Liver (tissue), 9 donors: ENCODE data around the gene STN1. TPM values are rescaled to one million over a fixed set of nuclear protein-coding genes. Genes with fewer than 3 reads are reported as not detected.

Experiments used
- DNase-seq: peaks from one replicate; pipeline ENCODE4 v3.0.0-alpha.2; 2017; ENCODE audit warnings: low spot score
- H3K27ac ChIP-seq, 2 donors: one replicate each; pipeline ENCODE4 v1.7.0; 2013; ENCODE audit warnings: inconsistent platforms in 2 of 2, low read length in 2 of 2, control low read depth in 1 of 2, low read depth in 1 of 2, mild to moderate bottlenecking in 1 of 2
- H3K27me3 ChIP-seq, 4 donors: one replicate each; pipeline versions ENCODE4 v1.6.1 to v1.7.0; 2013; ENCODE audit warnings: low read length in 3 of 4, inconsistent platforms in 1 of 4, mild to moderate bottlenecking in 1 of 4, moderate library complexity in 1 of 4; ENCODE audit not compliant: control insufficient read depth in 4 of 4, insufficient read depth in 4 of 4
- H3K36me3 ChIP-seq, 4 donors: one replicate each; pipeline versions ENCODE4 v1.6.1 to v1.7.0; 2013; ENCODE audit warnings: low read length in 3 of 4, mild to moderate bottlenecking in 3 of 4, low read depth in 1 of 4, moderate library complexity in 1 of 4; ENCODE audit not compliant: control insufficient read depth in 4 of 4, insufficient read depth in 3 of 4
- H3K4me1 ChIP-seq, 4 donors: one replicate each; pipeline versions ENCODE4 v1.6.1 to v1.7.0; 2013; ENCODE audit warnings: low read length in 3 of 4, mild to moderate bottlenecking in 3 of 4, moderate library complexity in 1 of 4; ENCODE audit not compliant: control insufficient read depth in 4 of 4, insufficient read depth in 4 of 4
- H3K4me3 ChIP-seq, 3 donors: one replicate each; pipeline versions ENCODE4 v1.6.1 to v1.7.0; 2013; ENCODE audit warnings: low read length in 3 of 3, control low read depth in 1 of 3, low read depth in 1 of 3, mild to moderate bottlenecking in 1 of 3
- H3K9ac ChIP-seq, 2 donors: one replicate each; pipeline ENCODE4 v1.7.0; 2013; ENCODE audit warnings: low read length in 2 of 2, mild to moderate bottlenecking in 2 of 2, moderate library complexity in 2 of 2, control low read depth in 1 of 2, low read depth in 1 of 2
- H3K9me3 ChIP-seq, 4 donors: one replicate each; pipeline versions ENCODE4 v1.6.1 to v1.7.0; 2013; ENCODE audit warnings: low read length in 3 of 4; ENCODE audit not compliant: control insufficient read depth in 4 of 4
- EGR1 ChIP-seq, 2 donors: IDR thresholded peaks; 2 replicates each; pipeline ENCODE4 v1.6.1; 2016 to 2018; ENCODE audit warnings: antibody characterized with exemption in 2 of 2, low read depth in 2 of 2
- FOXA1 ChIP-seq: IDR thresholded peaks from 2 replicates; pipeline ENCODE4 v1.6.1; 2016; ENCODE audit warnings: antibody characterized with exemption
- FOXA2 ChIP-seq: IDR thresholded peaks from 2 replicates; pipeline ENCODE4 v1.6.1; 2016; ENCODE audit warnings: antibody characterized with exemption
- GABPA ChIP-seq, 2 donors: IDR thresholded peaks in 1 of 2; conservative IDR thresholded peaks in 1 of 2; 2 replicates each; pipeline ENCODE4 v1.6.1; 2016; ENCODE audit warnings: antibody characterized with exemption in 2 of 2, mild to moderate bottlenecking in 1 of 2, moderate library complexity in 1 of 2
- HNF4A ChIP-seq, 2 donors: conservative IDR thresholded peaks; 2 replicates each; pipeline ENCODE4 v1.6.1; 2016; ENCODE audit warnings: antibody characterized with exemption in 2 of 2, mild to moderate bottlenecking in 2 of 2
- HNF4G ChIP-seq: IDR thresholded peaks from 2 replicates; pipeline ENCODE4 v1.6.1; 2016; ENCODE audit warnings: antibody characterized with exemption
- JUND ChIP-seq, 2 donors: IDR thresholded peaks; 2 replicates each; pipeline ENCODE4 v1.6.1; 2016; ENCODE audit warnings: antibody characterized with exemption in 2 of 2
- NR2F2 ChIP-seq: IDR thresholded peaks from 2 replicates; pipeline ENCODE4 v1.6.1; 2016; ENCODE audit warnings: antibody characterized with exemption
- RAD21 ChIP-seq, 2 donors: IDR thresholded peaks; 2 replicates each; pipeline ENCODE4 v1.6.1; 2016; ENCODE audit warnings: antibody characterized with exemption in 2 of 2, mild to moderate bottlenecking in 2 of 2
- RXRA ChIP-seq, 2 donors: IDR thresholded peaks; 2 replicates each; pipeline ENCODE4 v1.6.1; 2017 to 2018; ENCODE audit warnings: antibody characterized with exemption in 2 of 2, mild to moderate bottlenecking in 1 of 2
- SP1 ChIP-seq: IDR thresholded peaks from 2 replicates; pipeline ENCODE4 v1.6.1; 2018; ENCODE audit warnings: antibody characterized with exemption, mild to moderate bottlenecking
- TAF1 ChIP-seq: conservative IDR thresholded peaks from 2 replicates; pipeline ENCODE4 v1.6.1; 2016; ENCODE audit warnings: antibody characterized with exemption, mild to moderate bottlenecking
- YY1 ChIP-seq: IDR thresholded peaks from 2 replicates; pipeline ENCODE4 v1.6.1; 2016; ENCODE audit warnings: antibody characterized with exemption, mild to moderate bottlenecking
- whole genome bisulfite sequencing: extraction: QIAGEN DNeasy Blood & Tissue Kit; methylation state at CpG from one replicate; pipeline ENCODE4 v1.1.7; 2013; 5-methylcytosine and 5-hydroxymethylcytosine counted together
- polyA plus RNA-seq, 2 donors: library from polyadenylated mRNA; stranded (reverse) in 1 of 2; unstranded in 1 of 2; fragments of 200-250 nt in 1 of 2; fragments of >200 nt in 1 of 2; fragmentation: Nextera tagmentation in 1 of 2; extraction: Ambion mirVana in 1 of 2; gene quantifications; one replicate each; pipeline versions ENCODE4 v1.2.1 to v1.2.3, GENCODE V29; 2013 to 2015
- total RNA-seq, 2 donors: library from RNA; depleted of rRNA; stranded (reverse); fragments of >200 nt; gene quantifications; one replicate each; pipeline ENCODE4 v1.2.3, GENCODE V29; 2014
- TF ChIP-seq, protein P1 (sequence below): IDR thresholded peaks from 2 replicates; pipeline ENCODE4 v1.6.1; 2016; ENCODE audit warnings: antibody characterized with exemption
- TF ChIP-seq, protein P2 (sequence below): IDR thresholded peaks from 2 replicates; pipeline ENCODE4 v1.6.1; 2016; ENCODE audit warnings: antibody characterized with exemption
- TF ChIP-seq, protein P3 (sequence below): IDR thresholded peaks from 2 replicates; pipeline ENCODE4 v1.6.1; 2016; ENCODE audit warnings: antibody characterized with exemption, mild to moderate bottlenecking
- TF ChIP-seq, protein P4 (sequence below): fragments of 150-350 bp; IDR thresholded peaks from 2 replicates; pipeline ENCODE4 v1.5.1; 2017; ENCODE audit warnings: improper control_type of control experiment, low read depth, low read length; ENCODE audit not compliant: missing input control
- TF ChIP-seq, protein P5 (sequence below): IDR thresholded peaks from 2 replicates; pipeline ENCODE4 v1.6.1; 2016; ENCODE audit warnings: antibody characterized with exemption
- donor health status: healthy.
- donor health status: healthy.
- donor health status: healthy.
- donor health status: healthy.
- donor health status: healthy.

STN1 gene
- total and polyA plus RNA-seq, 4 donors: 6.9 to 12.9 (median 8.0) TPM

DNA sequence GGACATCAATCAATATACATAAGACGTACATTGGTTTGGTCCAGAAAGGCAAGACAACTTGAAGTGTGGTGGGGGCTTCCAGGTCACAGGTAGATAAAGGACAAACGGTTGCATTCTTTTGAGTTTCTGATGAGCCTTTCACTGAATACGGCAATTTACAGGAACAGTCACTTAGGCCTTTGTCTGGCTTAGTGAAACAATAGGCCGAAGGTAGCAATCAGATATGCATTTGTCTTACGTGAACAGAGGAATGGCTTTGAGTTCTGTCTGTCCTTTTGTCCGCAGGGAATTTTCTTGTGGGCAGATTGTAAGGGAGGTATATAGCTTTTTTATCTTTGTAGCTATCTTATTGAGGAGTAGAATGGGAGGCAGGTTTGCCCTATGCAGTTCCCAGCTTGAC, 10.8 kb upstream of the STN1 start:
- Histone ChIP-seq H3K9me3 (no peaks in the 10 kb centered on the region), H3K9ac (no peak overlapping the region), H3K27ac (no peak overlapping the region), H3K36me3 (no peaks in the 10 kb centered on the region), H3K27me3 (no peaks in the 10 kb centered on the region), H3K4me1 (no peaks in the 10 kb centered on the region), H3K4me3 (no peak overlapping the region)
- DNase-seq: no peak
- 96% methylated on average over 6 of the region's 6 CpGs for WGBS
- no peak for TF ChIP-seq TAF1
- TF ChIP-seq FOXA1: no peak
- TF ChIP-seq SP1: no peak
- TF ChIP-seq FOXA2: no peak
- TF ChIP-seq HNF4G: no peak
- TF ChIP-seq RAD21 (IDR thresholded peaks at IDR 0.05): no peak
- no peak for TF ChIP-seq HNF4A (conservative IDR thresholded peaks at IDR 0.05)
- no peak for TF ChIP-seq RXRA (IDR thresholded peaks at IDR 0.05)
- TF ChIP-seq, protein P1, sequence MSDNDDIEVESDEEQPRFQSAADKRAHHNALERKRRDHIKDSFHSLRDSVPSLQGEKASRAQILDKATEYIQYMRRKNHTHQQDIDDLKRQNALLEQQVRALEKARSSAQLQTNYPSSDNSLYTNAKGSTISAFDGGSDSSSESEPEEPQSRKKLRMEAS: no peak
- TF ChIP-seq YY1: no peak
- TF ChIP-seq, protein P2, sequence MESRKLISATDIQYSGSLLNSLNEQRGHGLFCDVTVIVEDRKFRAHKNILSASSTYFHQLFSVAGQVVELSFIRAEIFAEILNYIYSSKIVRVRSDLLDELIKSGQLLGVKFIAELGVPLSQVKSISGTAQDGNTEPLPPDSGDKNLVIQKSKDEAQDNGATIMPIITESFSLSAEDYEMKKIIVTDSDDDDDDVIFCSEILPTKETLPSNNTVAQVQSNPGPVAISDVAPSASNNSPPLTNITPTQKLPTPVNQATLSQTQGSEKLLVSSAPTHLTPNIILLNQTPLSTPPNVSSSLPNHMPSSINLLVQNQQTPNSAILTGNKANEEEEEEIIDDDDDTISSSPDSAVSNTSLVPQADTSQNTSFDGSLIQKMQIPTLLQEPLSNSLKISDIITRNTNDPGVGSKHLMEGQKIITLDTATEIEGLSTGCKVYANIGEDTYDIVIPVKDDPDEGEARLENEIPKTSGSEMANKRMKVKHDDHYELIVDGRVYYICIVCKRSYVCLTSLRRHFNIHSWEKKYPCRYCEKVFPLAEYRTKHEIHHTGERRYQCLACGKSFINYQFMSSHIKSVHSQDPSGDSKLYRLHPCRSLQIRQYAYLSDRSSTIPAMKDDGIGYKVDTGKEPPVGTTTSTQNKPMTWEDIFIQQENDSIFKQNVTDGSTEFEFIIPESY: no peak
- no peak for TF ChIP-seq JUND (IDR thresholded peaks at IDR 0.05)
- TF ChIP-seq GABPA (IDR thresholded peaks at IDR 0.05 in 1 of 2, conservative IDR thresholded peaks at IDR 0.05 in 1 of 2): no peak
- TF ChIP-seq, protein P3, sequence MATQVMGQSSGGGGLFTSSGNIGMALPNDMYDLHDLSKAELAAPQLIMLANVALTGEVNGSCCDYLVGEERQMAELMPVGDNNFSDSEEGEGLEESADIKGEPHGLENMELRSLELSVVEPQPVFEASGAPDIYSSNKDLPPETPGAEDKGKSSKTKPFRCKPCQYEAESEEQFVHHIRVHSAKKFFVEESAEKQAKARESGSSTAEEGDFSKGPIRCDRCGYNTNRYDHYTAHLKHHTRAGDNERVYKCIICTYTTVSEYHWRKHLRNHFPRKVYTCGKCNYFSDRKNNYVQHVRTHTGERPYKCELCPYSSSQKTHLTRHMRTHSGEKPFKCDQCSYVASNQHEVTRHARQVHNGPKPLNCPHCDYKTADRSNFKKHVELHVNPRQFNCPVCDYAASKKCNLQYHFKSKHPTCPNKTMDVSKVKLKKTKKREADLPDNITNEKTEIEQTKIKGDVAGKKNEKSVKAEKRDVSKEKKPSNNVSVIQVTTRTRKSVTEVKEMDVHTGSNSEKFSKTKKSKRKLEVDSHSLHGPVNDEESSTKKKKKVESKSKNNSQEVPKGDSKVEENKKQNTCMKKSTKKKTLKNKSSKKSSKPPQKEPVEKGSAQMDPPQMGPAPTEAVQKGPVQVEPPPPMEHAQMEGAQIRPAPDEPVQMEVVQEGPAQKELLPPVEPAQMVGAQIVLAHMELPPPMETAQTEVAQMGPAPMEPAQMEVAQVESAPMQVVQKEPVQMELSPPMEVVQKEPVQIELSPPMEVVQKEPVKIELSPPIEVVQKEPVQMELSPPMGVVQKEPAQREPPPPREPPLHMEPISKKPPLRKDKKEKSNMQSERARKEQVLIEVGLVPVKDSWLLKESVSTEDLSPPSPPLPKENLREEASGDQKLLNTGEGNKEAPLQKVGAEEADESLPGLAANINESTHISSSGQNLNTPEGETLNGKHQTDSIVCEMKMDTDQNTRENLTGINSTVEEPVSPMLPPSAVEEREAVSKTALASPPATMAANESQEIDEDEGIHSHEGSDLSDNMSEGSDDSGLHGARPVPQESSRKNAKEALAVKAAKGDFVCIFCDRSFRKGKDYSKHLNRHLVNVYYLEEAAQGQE: no peak
- no peak for TF ChIP-seq NR2F2
- TF ChIP-seq, protein P4, sequence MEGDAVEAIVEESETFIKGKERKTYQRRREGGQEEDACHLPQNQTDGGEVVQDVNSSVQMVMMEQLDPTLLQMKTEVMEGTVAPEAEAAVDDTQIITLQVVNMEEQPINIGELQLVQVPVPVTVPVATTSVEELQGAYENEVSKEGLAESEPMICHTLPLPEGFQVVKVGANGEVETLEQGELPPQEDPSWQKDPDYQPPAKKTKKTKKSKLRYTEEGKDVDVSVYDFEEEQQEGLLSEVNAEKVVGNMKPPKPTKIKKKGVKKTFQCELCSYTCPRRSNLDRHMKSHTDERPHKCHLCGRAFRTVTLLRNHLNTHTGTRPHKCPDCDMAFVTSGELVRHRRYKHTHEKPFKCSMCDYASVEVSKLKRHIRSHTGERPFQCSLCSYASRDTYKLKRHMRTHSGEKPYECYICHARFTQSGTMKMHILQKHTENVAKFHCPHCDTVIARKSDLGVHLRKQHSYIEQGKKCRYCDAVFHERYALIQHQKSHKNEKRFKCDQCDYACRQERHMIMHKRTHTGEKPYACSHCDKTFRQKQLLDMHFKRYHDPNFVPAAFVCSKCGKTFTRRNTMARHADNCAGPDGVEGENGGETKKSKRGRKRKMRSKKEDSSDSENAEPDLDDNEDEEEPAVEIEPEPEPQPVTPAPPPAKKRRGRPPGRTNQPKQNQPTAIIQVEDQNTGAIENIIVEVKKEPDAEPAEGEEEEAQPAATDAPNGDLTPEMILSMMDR: no peak

DNA sequence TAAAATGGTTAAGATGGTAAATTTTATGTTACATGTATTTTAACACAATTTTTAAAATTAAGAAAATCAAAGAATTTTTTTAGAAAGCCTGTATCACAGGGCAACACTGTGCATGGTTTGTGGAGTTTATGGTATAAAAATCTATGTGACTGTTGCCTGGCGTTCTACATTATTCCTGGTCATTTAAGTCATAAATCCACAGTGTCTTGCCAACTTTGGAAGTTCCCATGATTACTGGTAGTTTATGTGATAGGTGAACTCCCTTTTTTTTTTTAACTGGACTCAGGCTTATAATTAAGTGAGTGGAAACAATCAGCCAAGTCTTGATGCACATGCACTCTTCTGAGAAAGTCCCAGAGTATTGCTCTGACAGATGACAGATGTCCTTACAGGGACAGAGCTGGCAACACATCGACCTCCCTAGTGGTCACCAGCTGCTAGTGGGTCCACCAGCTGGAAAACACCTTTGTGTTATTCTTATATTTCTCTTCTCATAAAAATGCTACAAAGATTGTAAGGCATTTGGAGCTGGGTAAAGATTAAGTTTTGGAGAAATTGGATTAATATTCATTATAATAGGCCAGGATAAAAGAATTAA, 8.8 kb upstream of the STN1 start:
- no peaks in the 10 kb centered on the region for H3K27me3 ChIP-seq
- H3K27ac ChIP-seq: no peak overlapping the region
- H3K4me3 ChIP-seq: no peak overlapping the region
- WGBS: 77% methylated on average over 2 of the region's 2 CpGs
- H3K9ac ChIP-seq: no peak overlapping the region
- no peaks in the 10 kb centered on the region for H3K4me1 ChIP-seq
- H3K9me3 ChIP-seq: no peaks in the 10 kb centered on the region
- no peaks in the 10 kb centered on the region for H3K36me3 ChIP-seq
- no peak for DNase-seq
- TF ChIP-seq RXRA (IDR thresholded peaks at IDR 0.05) (no peak), GABPA (IDR thresholded peaks at IDR 0.05 in 1 of 2, conservative IDR thresholded peaks at IDR 0.05 in 1 of 2) (no peak), HNF4G (no peak), EGR1 (IDR thresholded peaks at IDR 0.05; ENCODE audit: low read depth in 2 of 2) (no peak), FOXA1 (no peak), FOXA2 (no peak), HNF4A (conservative IDR thresholded peaks at IDR 0.05) (no peak), YY1 (no peak), SP1 (no peak), NR2F2 (no peak), JUND (IDR thresholded peaks at IDR 0.05) (no peak)
- TF ChIP-seq, protein P5, sequence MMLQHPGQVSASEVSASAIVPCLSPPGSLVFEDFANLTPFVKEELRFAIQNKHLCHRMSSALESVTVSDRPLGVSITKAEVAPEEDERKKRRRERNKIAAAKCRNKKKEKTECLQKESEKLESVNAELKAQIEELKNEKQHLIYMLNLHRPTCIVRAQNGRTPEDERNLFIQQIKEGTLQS: no peak
- TF ChIP-seq, protein P2: no peak
